ENCODE data around the gene PARPBP. TPM values are rescaled to one million over a fixed set of nuclear protein-coding genes. Genes with fewer than 3 reads are reported as not detected.
"Not testable (repeated sequence)": the region's sequence is repeated elsewhere in the genome, so short reads cannot be mapped to it uniquely, and the experiment has no call there.

The PARPBP gene
- total RNA-seq, 1 experiment from 2014 or later, result 28.2 TPM

- TF ChIP-seq CTCF (IDR thresholded peaks at IDR 0.05; ENCODE audit: insufficient read depth in 1 of 2, low read depth in 1 of 2, low read length in 1 of 2, severe bottlenecking in 1 of 2, unreplicated experiment in 1 of 2), result no peak
- no peak overlapping the region for H3K4me3 ChIP-seq (ENCODE audit: low read depth, low read length)
- intact Hi-C loops (cut with micrococcal nuclease; ENCODE audit: unreplicated experiment), result no loop called here
- CTCF ChIA-PET, result no interaction called here
- no peaks in the 10 kb centered on the region for H3K4me1 Mint-ChIP-seq (ENCODE audit: low read depth, unreplicated experiment)
- no peaks in the 10 kb centered on the region for H3K36me3 Mint-ChIP-seq (ENCODE audit: insufficient read depth, unreplicated experiment)
- no peak overlapping the region for H3K27ac Mint-ChIP-seq (ENCODE audit: unreplicated experiment)
- no peaks in the 10 kb centered on the region for H3K27me3 ChIP-seq (replicated peaks; ENCODE audit: control insufficient read depth, insufficient read depth, low read length)
- no TSS peak for BruUV-seq (replicated peaks)
- H3K4me3 Mint-ChIP-seq (ENCODE audit: unreplicated experiment), result no peak overlapping the region
- no peaks in the 10 kb centered on the region for H3K36me3 ChIP-seq (ENCODE audit: control insufficient read depth, insufficient read depth, low read length)
- peaks cover 9% of the 10 kb centered on the region for H3K9me3 Mint-ChIP-seq (ENCODE audit: unreplicated experiment)
- no peaks in the 10 kb centered on the region for H3K4me1 ChIP-seq
- no peak for DNase-seq
- 0 out of 2 replicates have a peak, but pooled peaks cover 2% of the 10 kb centered on the region for H3K9me3 ChIP-seq
- H3K27me3 Mint-ChIP-seq (ENCODE audit: insufficient read depth, unreplicated experiment), result peaks cover 6% of the 10 kb centered on the region
- POLR2A ChIA-PET, result no interaction called here
Measured at GRCh38 chr12:102234599-102234998, 114.6 kb downstream of the PARPBP start.

GRCh38 chr12:102240859-102241258, 120.9 kb downstream of the PARPBP start:
- H3K4me3 ChIP-seq (ENCODE audit: low read depth, low read length); DNase-seq; H3K36me3 Mint-ChIP-seq (ENCODE audit: insufficient read depth, unreplicated experiment); POLR2A ChIA-PET; H3K4me3 Mint-ChIP-seq (ENCODE audit: unreplicated experiment); BruUV-seq (replicated peaks); H3K27me3 ChIP-seq (replicated peaks; ENCODE audit: control insufficient read depth, insufficient read depth, low read length); CTCF ChIA-PET; H3K36me3 ChIP-seq (ENCODE audit: control insufficient read depth, insufficient read depth, low read length); H3K9me3 ChIP-seq; H3K4me1 Mint-ChIP-seq (ENCODE audit: low read depth, unreplicated experiment); intact Hi-C loops (cut with micrococcal nuclease; ENCODE audit: unreplicated experiment); H3K9me3 Mint-ChIP-seq (ENCODE audit: unreplicated experiment); H3K27me3 Mint-ChIP-seq (ENCODE audit: insufficient read depth, unreplicated experiment); H3K27ac Mint-ChIP-seq (ENCODE audit: unreplicated experiment); H3K4me1 ChIP-seq: not testable (repeated sequence)

Other genes starting within 250 kb of the PARPBP start
- gene DRAM1, start 242.6 kb upstream of the PARPBP start, total RNA-seq (2022), result 44.5 and 46.4 TPM in 2 replicates
- 40.4 and 43.2 TPM in 2 replicates for gene WASHC3, start 58.2 kb upstream of the PARPBP start, total RNA-seq (2022)
- 78.9 and 87.4 TPM in 2 replicates for gene NUP37, start 69 bp upstream of the PARPBP start, total RNA-seq (2022)
- not detected in 2 replicates for gene PMCH, start 77.7 kb downstream of the PARPBP start, total RNA-seq (2022)